GM21576 (cell line): ENCODE data around the gene OR1K1.
"Not testable (repeated sequence)": the region's sequence is repeated elsewhere in the genome, so short reads cannot be mapped to it uniquely, and the experiment has no call there.

Source experiments
- ATAC-seq: cut with Tn5 transposase; IDR thresholded peaks from one replicate; pipeline ENCODE4 v1.9.1; 2021; ENCODE audit warnings: mild to moderate bottlenecking, moderate library complexity; ENCODE audit not compliant: unreplicated experiment

The OR1K1 gene, protein sequence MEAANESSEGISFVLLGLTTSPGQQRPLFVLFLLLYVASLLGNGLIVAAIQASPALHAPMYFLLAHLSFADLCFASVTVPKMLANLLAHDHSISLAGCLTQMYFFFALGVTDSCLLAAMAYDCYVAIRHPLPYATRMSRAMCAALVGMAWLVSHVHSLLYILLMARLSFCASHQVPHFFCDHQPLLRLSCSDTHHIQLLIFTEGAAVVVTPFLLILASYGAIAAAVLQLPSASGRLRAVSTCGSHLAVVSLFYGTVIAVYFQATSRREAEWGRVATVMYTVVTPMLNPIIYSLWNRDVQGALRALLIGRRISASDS

DNA sequence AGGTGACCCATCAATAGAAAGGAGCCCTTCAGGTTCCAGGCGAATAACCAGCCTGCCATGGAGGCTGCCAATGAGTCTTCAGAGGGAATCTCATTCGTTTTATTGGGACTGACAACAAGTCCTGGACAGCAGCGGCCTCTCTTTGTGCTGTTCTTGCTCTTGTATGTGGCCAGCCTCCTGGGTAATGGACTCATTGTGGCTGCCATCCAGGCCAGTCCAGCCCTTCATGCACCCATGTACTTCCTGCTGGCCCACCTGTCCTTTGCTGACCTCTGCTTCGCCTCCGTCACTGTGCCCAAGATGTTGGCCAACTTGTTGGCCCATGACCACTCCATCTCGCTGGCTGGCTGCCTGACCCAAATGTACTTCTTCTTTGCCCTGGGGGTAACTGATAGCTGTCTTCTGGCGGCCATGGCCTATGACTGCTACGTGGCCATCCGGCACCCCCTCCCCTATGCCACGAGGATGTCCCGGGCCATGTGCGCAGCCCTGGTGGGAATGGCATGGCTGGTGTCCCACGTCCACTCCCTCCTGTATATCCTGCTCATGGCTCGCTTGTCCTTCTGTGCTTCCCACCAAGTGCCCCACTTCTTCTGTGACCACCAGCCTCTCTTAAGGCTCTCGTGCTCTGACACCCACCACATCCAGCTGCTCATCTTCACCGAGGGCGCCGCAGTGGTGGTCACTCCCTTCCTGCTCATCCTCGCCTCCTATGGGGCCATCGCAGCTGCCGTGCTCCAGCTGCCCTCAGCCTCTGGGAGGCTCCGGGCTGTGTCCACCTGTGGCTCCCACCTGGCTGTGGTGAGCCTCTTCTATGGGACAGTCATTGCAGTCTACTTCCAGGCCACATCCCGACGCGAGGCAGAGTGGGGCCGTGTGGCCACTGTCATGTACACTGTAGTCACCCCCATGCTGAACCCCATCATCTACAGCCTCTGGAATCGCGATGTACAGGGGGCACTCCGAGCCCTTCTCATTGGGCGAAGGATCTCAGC, at the start of gene OR1K1:
Gene OR1K1, plus strand, starts transcription at position 58 of the 995 bp plus-strand sequence. Its CDS starts 0 bp downstream, at position 58.
- ATAC-seq = no peak

DNA sequence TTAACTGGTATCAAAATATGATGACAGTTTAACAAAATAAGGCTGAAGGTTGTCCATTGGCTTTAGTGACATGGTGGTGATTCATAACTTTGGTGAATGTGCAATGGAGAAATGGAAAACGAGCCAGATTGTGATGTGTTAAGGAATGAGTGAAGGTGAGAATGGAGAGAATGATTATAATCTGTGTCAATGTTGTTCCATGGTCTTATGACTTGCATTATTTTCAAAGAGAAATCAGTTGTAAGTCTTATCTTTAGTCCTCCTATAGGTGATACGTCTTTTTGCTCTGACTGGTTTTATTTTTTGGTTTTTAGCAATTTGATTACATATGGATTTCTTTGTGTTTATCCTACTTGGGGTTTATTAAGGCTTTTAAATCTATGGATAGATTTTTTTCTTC, 45.1 kb upstream of the OR1K1 start:
- no peak for ATAC-seq

DNA sequence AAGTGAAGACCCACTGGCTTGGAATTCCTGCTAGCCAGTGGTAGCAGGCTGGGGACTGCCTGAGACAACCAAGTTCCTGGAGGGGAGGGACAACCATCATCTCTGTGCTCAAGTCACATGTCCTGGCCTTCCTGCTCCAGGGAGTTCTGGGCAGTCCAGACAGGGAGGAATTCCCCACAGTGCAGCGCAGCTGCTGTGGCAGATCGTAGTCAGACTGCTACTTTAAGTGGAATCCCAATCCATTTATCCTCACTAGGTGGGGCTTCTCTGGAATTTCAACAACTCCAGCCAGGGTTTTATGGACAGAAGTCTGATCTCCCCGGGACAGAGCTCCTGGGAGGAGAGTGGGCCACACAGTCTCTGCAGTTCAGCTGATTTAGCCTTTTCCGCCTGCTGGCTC, 32.1 kb upstream of the OR1K1 start:
- no peak for ATAC-seq

DNA sequence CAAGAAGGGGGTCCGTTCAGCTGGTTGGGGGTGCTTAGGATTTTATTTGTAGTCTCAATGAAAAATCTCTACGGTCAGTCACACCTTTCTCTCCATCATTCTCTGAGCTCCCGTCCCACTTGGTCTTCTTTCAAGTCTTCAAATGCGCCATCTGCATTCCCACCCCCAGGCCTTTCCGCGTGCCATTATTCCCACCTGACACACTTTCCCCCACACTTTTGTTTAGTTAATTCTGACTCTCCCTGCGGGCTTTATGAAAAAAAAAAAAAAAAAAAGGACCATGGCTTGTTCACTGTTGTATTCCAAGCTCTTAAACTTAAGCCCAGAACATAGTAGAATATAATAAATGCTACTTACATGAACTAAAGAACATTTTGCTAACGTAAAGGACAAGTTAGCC, 22.9 kb upstream of the OR1K1 start:
- no peak for ATAC-seq

DNA sequence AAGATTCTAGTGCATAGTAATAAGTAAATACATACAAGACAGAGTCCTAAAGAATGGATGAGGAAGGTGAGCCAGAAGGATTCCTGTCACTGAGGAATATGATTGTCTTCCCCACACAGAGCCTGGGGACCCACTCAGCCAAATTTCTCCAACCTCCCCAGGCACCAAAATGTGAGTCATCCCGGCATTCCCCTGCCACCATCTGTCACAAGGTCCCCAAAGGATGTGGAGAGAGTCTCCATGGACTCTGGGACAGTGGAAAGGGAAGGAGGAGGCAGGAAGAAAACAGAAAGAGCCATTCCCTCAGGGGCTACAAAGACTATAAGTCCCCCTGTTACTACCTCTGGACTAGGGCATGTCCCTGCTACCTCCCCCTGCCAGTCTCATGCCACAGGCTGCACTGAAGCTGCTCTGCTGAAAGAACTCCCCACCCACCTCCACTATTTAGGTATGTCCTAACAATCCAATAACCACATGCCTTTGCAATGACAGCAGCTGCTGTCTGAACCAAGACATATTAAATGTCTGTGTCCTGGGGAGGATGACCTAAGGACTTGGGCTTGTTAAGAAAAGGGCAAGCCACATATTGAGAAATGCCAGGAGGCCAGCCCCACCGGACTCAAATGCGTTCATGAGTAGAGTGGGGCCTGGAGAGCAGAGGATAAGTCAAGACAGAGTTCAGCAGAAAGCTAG, 21.8 kb upstream of the OR1K1 start:
- ATAC-seq = no peak

DNA sequence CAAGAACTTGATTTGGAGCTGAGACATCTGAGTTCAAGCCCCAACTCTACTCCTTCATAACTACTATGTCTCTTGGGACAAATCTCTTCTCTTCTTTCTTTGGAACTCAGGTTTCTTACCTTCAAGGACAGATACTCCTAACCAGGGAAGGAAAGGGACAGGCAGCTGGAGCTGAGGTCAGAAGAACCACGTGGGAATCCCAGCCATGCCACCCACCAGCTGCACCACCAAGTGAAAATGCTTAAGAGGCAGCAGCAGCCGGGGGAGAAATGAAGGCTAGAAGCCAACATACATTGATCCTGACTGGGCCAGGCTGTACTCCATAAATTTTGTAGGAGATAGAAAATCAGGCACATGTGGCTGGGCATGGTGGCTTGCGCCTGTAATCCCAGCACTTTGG, 20.7 kb upstream of the OR1K1 start:
- ATAC-seq = no peak

DNA sequence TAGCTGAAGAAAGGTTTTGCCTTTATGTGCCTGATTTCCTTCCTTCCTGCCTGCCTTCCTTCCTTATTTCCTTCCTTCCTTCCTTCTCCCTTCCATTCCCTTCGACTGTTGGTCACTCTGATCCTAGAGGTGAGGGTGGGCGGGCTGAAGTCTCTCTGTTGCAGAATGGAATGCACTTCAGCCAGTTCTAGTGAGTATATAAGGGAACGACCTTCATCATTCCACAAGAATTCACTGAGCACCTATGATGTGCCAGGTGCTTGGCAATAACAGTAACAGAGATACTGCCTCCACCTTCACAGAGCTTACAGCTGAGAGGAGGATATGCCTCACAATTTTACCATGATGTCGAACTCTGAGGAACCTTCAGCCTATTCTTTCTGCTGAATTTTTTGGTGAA, 19.9 kb upstream of the OR1K1 start:
- no peak for ATAC-seq

DNA sequence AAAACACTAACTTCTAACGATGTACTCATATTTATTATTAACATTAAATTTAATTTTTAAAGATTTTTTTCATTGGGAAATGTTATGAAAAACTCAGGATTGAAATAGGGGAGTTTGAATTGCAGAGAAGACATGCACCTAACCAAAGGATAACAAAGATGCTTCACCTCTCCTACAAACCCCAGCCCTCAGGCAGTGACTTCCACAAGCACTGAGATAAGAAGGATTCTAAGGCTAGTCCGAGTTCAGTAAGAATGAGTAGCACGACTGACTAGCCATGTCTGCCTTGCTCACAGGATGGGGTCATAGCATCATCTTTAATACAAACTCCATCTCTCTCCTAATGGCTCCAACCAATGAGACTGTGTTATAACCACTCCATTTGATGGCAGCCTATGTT, 18.3 kb upstream of the OR1K1 start:
- ATAC-seq = no peak

DNA sequence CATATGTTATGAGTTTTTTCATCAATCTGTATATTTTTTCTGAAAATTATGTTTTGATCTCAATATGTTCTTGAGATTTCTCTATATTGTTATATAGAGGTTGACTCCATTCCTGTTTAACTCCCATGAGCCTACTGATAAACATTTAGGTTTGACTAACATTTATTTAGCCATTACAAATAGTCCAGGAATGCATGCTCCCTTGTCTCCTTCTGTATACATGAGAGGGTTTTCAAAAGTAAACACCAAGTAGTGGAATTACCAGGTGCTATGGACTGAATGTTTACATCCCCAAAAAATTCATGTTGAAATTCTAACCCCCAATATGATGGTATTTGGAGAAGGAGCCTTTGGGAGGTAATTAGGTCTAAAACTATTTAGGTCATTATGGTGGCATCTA, 14.7 kb upstream of the OR1K1 start:
- ATAC-seq = no peak

DNA sequence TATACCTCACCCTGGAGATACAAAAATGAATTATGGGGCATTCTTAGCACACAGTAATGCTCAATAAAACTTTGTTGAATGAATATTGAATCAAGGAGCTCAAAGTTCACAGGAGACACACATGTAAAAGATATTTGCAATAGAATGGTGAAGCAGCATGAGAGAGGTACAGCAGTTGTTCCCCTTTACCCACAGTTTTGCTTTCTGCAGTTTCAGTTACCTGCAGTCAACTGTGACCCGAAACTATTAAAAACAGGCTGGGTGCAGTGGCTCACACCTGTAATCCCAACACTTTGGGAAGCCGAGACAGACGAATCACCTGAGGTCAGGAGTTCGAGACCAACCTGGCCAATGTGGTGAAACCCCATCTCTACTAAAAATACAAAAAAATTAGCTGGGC, 13.6 kb upstream of the OR1K1 start:
- ATAC-seq = no peak

DNA sequence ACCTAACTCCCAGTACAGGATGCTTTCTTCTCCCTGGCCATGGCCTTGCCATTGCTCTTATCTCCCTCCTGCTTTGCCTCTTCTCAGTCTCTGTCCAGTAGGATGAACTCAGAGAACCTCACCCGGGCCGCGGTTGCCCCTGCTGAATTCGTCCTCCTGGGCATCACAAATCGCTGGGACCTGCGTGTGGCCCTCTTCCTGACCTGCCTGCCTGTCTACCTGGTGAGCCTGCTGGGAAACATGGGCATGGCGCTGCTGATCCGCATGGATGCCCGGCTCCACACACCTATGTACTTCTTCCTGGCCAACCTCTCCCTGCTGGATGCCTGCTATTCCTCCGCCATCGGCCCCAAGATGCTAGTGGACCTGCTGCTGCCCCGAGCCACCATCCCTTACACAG, 11.1 kb upstream of the OR1K1 start, which contains the start of gene OR5C1:
Gene OR5C1, plus strand, starts transcription at position 103 of the 400 bp plus-strand sequence. Its CDS starts 0 bp downstream, at position 103.
- no peak for ATAC-seq

DNA sequence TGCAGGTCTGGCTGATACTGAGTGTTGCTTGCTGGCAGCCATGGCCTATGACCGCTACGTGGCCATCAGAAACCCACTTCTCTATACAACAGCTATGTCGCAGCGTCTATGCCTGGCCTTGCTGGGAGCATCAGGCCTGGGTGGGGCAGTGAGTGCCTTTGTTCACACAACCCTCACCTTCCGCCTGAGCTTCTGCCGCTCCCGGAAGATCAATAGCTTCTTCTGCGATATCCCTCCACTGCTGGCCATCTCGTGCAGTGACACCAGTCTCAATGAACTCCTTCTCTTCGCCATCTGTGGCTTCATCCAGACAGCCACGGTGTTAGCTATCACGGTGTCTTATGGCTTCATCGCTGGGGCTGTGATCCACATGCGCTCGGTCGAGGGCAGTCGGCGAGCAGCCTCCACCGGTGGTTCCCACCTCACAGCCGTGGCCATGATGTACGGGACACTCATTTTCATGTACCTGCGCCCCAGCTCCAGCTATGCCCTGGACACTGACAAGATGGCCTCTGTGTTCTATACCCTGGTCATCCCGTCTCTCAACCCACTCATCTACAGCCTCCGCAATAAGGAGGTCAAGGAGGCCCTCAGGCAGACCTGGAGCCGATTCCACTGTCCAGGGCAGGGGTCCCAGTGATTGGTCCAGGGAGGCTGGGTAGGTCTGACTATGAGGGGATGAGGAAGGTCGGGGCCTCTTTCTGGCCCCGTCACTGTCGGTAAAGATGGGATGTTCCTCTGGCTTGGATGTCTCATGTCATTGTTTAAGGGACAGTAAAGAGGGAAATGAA, 10.5 kb upstream of the OR1K1 start:
- no peak for ATAC-seq

DNA sequence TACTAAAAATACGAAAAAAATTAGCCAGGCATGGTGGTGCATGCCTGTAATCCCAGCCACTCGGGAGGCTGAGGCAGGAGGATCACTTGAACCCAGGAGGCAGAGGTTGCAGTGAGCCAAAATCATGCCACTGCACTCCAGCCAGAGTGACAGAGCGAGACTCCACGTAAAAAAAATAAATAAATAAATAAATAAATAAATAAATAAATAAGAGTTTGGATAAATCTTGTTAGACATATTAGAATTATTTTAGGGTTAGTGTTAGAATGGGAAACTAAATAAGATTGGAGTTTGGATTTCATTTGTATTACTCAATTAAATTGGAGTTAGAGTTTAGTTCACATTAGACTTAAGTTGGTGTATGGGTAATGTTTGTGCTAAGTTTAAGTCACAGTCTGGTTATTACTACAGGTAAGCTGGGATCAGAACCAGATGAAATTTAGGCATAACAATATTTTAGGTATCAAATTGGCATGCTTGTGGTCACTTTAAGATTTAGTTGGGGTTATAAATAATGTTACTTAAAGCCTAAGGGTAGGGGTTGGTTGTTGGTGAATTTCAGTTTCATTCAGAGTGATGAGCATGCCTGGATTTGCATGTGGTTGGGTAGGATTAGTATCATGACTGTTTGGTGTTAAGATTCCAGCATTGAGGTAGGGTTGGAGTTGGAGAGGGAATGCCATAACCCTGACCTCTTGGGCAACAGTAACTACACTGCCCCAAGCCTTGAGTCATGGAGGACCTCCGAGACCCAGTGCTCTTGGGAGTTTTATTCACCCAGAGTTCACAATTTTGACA, 7.9 kb upstream of the OR1K1 start:
- ATAC-seq = no peak

DNA sequence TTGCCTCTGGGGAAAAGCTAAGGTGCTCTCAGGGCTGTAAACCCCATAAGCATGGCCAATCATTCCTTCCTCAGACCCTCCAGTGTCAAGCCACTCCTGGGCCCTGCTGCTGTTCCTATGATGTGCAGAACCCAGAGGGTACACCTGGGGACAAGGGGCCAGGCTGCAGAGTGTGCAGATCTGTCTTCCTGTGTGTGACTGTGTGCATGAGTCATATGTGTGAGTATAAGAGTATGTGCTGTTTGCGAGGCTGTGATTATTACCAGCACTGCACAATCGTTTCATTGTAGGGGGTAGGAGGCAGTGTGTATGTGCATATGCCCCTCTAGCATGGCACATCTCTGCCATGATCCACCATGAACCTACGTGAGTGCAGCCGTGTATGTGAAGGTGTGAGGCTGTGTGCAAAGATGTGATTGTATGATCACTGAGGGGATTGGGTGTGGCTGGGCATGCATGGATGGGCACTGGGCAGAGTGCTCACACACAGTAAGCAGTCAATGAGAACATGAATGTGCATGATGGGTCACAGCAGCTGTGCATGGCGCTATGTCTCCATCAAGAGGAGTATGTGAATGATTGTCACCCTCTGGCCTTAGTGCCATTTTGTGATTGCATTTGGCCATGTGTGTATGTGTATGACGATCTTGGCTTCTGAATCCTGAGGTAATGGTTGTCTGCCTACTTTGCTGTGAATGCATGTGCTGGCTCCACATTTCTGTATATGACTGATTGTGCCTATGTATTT, 2.4 kb upstream of the OR1K1 start:
- no peak for ATAC-seq

DNA sequence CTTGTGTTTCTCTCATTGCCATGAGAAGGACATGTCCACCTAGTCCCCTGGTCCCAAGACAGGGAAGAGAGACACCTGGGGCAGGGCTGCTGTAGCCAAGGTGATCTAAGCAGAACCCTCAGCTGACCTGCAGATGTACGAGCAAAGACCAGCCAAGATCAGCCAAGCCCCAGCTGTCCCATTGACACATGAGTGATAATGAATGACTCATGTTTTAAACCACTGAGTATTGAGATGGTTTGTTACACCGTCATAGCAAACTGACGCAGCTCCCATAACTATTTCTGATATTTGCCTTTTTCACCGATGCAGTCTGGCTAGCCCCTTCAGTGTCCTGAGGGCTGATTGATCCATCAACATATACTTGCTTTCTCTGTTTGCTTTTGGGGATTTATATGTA, 6.7 kb downstream of the OR1K1 start:
- no peak for ATAC-seq

DNA sequence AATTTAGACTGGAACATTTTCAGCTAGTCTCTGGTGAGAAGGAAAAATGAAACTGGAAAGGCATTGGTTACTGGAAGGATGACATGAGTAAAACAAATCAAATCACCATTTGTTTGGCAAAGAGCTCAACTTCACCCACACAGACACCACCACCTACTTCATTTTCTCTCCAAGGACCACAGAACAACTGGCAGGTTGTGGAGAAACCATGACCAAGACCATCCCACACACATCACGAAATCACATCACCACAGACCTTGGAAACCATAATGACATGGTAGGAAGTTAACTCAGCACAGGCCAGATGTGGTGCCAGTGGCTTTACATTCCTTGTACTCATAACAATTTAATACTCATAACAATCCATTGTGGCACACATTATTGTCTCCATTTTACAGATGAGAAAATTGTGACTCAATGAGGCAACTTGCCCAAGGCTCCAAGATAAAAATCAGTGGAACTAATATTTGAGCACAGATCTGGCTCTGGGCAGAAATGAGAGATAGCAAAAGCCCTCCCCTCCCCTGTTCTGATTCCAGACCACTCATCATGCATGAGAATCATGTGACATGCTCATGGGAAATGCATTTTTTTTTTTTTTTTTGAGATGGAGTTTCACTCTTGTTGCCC, 7.5 kb downstream of the OR1K1 start:
- ATAC-seq = no peak

DNA sequence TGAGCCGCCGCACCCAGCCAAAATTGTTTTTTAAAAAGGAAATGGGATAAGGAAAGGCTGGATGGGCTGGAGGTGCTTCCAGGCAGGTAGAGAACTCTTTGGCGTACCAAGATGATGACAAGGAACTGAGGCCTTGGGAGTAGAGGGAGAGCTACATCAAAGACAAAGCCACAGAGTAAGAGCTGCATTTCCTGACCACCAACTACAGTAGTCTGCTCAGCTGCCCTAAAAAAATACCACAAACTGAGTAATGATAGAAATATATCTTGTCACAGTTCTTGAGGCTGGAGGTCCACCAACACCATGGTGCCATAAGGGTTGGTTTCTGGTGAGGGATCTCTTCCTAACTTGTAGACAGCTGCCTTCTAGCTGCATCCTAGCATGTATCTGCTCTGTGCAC, 8.2 kb downstream of the OR1K1 start:
- ATAC-seq = no peak

DNA sequence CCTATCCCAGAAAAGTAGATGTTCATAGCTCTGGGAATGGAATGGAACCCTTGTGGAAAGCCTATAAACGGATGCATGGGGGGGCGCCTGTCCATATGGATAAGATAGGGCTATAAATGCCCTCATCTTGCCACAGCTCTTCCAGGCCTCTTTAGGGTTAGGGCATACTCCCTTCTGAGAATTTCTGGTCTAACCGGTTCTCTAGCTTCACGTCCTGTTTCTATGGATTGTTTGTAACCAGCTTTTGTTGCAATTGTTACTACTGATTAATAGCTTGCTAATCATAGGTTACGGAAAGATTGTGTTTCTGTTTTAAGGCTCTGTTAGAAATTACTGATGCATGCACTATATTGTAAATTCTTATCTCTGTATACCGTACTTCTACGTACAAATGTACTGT, 9.3 kb downstream of the OR1K1 start:
- not testable (repeated sequence) for ATAC-seq
